GM19468 (cell line): ENCODE results near the gene IL1RAPL2.
"Not testable (repeated sequence)": the region's sequence is repeated elsewhere in the genome, so short reads cannot be mapped to it uniquely, and the experiment has no call there.

Experiments used
- ATAC-seq: cut with Tn5 transposase; IDR thresholded peaks from one replicate; pipeline ENCODE4 v1.9.1; 2021; ENCODE audit warnings: mild to moderate bottlenecking, moderate library complexity, moderate number of reproducible peaks; ENCODE audit not compliant: unreplicated experiment; ENCODE audit errors: extremely low read depth

Gene IL1RAPL2

GRCh38 chrX:105650577-105650976 is 1084.6 kb downstream of the IL1RAPL2 start:
- ATAC-seq, result no peak

GRCh38 chrX:105650986-105651385 is 1085.0 kb downstream of the IL1RAPL2 start:
- ATAC-seq, result no peak

- ATAC-seq, result no peak
Observed at GRCh38 chrX:105653891-105654290, 1087.9 kb downstream of the IL1RAPL2 start.

DNA sequence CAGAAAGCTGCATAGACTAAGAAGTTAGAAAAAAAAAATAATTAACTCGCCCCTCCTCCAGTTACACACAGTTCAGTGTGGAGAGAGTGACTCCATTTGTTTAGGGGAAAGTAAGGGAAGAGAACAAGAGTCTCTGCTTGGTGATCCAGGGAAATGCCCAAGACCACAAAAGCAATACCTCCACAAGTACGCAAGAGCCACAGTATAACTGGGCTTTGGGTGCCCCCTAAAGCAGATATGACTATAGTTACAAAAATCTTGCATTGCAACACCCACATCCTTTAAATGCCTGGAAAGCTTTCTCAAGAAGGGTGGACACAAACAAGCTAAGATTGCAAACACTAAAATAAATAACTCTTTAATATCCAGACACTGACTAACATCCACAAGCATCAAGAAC is 1092.1 kb downstream of the IL1RAPL2 start:
- ATAC-seq, result no peak

DNA sequence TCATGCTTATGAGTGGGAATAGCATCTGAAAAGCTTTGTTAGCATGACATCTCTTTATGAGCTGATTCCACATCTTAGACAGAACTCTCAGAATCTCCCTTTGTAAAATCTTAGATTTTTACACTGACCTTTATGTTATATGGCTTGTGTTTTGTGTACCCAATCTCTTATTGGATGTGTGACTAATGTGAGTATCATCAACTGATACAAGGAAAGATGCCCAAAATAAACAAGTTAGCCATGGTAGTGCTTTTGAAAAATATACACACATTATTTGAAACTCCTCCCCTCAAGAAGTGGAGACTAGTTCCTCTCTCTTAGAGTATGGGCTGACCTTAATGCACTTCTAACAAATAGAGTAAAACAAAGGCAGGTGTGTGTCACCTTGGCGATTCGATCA is 1096.2 kb downstream of the IL1RAPL2 start:
- ATAC-seq, result no peak

DNA sequence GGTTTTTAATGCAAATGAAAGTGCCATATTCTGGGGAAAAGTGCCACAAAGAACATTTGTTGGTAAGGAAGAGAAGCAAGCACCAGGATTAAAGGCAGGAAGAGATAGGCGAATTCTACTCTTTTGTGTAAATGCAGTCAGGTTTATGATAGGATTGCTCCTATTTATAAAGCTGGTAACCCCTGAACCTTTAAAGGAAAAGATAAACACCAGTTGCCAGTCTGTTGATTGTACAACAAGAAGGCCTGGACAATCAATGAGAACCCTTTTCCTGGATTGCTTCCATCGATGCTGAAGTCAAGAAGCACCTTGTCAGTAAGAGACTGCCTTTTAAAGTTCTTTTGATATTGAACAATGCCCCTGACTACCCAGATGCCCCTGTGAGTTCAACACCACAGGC is 1098.2 kb downstream of the IL1RAPL2 start:
- no peak for ATAC-seq

DNA sequence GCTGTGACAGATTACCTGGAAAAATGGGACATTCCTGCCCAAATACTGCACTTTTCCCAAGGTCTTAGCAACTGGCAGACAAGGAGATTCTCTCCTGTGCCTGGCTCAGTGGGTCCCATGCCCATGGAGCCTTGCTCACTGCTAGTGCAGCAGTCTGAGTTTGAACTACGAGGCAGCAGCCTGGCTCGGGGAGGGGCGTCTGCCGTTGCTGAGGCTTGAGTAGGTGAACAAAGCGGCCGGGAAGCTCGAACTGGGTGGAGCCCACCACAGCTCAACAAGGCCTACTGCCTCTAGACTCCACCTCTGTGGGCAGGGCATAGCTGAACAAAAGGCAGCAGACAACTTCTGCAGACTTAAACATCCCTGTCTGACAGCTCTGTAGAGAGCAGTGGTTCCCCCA is 1118.3 kb downstream of the IL1RAPL2 start:
- ATAC-seq, result not testable (repeated sequence)

DNA sequence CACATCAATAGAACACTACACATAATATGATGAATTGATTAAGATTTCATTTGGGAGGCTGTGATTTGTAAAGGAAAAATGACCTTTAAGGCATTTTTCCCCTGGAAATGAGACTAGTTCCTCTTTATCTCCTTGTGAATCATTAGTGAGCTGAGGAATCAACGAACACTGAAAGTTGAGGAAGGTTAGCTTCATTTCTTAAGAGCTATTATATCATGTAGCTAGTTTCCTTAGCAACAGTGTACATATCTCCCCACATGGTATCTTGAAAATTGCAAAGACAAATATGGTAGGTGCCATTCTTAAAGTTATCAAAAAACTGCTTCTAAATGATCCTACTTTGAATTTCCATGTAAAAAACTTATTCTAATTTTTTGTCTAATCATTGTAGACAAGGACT is 1128.8 kb downstream of the IL1RAPL2 start:
- ATAC-seq, result no peak

DNA sequence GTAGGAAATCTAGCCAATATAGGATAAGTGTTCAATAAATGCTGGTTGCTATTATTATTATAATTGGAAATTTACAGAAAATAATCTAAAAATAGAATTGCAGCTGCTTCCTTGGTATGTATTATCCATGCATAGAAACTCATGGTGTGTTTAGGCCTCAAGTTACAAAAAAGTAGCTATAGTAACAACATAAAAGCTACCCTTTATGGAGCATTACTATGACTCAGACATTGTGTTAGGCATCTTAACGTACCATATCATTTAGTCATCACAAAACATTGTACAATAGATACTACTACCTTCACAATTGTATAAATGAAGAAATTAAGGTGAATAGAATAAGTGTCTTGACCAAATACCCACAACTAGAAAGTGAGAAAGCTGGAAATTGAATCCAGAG is 1129.5 kb downstream of the IL1RAPL2 start:
- no peak for ATAC-seq

- ATAC-seq, result peak; percentile 27
Observed at GRCh38 chrX:105696870-105697269, 1130.9 kb downstream of the IL1RAPL2 start.

GRCh38 chrX:105697984-105698781 is 1132.2 kb downstream of the IL1RAPL2 start:
- ATAC-seq, result no peak

DNA sequence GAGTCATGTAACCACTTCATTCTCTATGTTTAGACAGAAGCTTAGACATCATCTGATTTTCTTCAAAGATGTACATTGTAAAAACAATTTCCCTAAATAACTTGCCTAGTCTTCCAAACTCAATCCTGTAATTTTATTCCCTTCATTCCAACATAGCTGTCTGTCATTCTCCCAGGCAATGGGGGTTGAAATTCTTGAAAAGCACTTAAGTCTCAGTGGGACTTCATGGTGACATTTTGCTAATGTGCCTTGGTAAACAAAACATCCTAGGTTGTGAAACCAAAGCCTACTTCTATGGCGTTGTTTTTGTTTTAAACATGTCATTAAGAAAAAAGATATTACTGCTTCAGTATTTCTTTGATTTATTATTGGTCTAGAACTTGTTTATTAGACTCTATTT is 1134.3 kb downstream of the IL1RAPL2 start:
- no peak for ATAC-seq

DNA sequence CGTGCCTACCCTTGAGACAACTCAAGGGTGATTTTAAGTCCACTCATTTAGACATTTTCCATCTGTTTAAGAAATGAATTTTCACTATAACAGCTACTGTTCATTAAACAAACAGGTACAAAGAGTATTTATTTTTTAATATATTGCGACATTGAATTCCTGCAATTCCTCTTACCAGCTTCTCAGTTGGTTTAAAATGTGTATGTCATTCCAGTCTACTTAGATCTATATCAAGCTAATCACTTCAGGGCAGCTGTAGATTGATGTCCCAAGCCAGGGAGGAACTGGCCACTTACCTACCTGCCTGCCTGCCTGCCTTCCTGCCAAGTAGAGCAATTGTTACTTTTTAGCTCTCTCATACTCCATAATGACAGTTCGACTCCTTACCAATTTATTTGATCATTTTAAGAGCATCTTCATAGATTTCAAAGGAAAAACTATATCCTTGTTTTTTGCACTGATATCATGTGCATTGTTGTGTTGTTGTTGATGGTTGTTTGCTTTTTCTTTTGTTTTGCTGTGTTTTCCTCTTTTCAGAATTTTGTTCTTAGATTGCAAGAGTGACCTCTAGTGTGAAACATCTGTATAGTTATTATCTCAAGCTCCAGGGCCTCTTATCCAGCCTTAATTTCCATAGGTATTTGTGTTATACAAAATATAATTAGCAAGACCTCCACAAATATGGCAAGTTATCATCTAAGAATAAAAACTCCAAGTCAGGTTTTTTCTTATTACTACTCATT is 1135.5 kb downstream of the IL1RAPL2 start:
- ATAC-seq, result no peak

- no peak for ATAC-seq
Observed at GRCh38 chrX:105703876-105704275, 1137.9 kb downstream of the IL1RAPL2 start.

- ATAC-seq, result no peak
Observed at GRCh38 chrX:105706041-105706440, 1140.0 kb downstream of the IL1RAPL2 start.

- ATAC-seq, result no peak
Observed at GRCh38 chrX:105711805-105712204, 1145.8 kb downstream of the IL1RAPL2 start.

- no peak for ATAC-seq
Observed at GRCh38 chrX:105715746-105716145, 1149.7 kb downstream of the IL1RAPL2 start.

DNA sequence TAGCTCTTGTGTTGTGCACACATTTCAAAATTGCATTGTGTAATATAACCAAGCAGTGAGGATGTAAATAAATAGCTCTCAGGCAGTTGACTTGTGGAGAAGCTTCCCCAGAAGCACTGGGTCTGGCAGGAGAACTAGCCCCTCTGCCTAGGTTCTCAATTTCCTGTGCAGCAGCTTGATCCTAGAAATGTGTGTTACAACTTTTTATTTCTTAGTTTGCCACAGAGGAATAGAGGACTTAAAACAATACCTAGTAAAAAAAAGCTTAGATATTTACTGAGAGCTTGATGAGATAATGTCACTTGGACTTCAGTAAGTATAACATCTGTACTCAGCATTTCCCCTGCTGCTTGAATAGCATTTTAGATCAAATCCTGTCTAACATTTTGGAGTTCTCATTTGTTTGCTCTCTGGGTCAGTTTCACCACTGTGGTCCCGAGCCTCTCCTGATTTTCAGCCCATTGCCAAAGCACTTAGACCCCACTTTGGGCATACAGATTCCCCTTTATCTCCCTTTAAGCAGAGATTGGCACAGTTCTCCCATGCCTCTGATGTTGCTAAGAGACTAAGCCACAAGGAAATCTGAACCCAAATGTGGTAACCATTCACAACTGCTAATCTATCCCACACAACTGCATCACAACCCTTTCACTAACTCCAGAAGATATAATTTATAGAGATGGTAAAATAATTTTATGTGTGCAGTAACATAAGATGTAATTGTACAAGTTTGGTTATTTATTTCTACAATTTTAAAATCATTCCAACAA is 1158.2 kb downstream of the IL1RAPL2 start:
- ATAC-seq, result no peak

GRCh38 chrX:105725228-105725627 is 1159.2 kb downstream of the IL1RAPL2 start:
- no peak for ATAC-seq

GRCh38 chrX:105738162-105738561 is 1172.2 kb downstream of the IL1RAPL2 start:
- ATAC-seq, result peak; percentile 43

DNA sequence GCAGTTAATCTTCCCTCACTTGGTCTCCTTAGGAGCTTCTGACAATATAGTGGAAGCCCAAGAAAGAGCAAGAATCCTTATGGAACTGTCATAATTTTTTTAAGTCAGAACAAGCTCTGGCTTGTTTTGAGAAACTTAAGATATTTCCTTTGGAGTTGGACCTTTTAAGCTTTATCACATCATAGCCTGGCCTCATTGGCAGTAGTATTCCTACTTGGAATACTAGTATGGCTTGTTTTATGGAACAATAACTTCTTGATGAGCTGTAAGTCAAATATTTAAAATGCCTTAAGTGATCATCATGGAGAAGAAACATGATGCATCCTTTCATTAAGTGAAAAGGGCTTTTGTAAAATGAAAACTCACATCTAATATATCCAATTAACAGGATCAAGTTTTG is 1178.3 kb downstream of the IL1RAPL2 start:
- ATAC-seq, result no peak
